ENCODE measurements around the gene B4GALT6. TPM values are rescaled to one million over a fixed set of nuclear protein-coding genes. Genes with fewer than 3 reads are reported as not detected.

Gene B4GALT6
- total RNA-seq, 1 experiment from 2014 or later, result 16.1 TPM

DNA sequence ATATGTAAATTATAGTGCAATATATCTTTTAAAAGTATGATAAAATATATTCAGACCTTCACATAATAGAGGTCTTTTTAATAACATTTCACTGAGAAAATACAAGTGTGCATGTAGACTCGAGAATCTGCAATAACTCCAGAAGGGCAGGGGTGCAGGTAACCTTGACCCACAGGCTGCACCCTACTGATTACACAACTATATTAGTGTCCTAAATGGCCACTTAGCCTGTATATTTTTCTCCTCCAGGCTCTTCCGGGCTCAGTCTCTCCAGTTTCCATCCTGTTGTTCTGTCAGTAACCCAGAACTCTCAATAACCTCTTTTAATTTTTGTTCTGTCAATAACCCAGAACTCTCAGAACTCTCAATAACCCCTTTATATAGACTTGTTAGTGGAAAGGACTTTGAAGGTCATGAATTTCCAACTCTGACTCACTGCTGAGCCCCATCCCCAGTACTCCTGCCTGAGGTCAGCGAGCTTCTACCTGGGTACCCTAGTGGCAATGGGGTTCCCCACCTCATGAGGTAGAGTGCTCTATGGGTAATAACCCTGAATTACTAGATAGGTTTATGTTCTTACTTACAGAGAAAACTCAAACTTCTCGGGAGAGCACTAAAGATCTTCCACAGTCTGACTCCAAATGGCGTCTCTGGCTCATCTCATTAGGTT, 101.1 kb downstream of the B4GALT6 start:
- RAD21 ChIA-PET (ENCODE audit: low non-redundant PET in 1 of 2, low total read pairs in 2 of 2, uncharacterized antibody in 2 of 2, unreplicated experiment in 2 of 2), result no interaction called here
- no peaks in the 10 kb centered on the region for H3K4me1 ChIP-seq (ENCODE audit: control insufficient read depth in 1 of 2, insufficient read depth in 2 of 2, low read length in 2 of 2)
- no TSS peak for BruUV-seq (replicated peaks)

More for the DNA sequence above, 101.1 kb downstream of the B4GALT6 start:
- Histone ChIP-seq H3K4me2 (ENCODE audit: low read length) (no peak overlapping the region), H3K27ac (ENCODE audit: low read depth, low read length) (no peak overlapping the region), H3K79me2 (ENCODE audit: insufficient read depth, low read length) (no peaks in the 10 kb centered on the region), H2AFZ (ENCODE audit: low read depth, low read length, poor library complexity, severe bottlenecking) (no peak overlapping the region), H3K4me3 (replicated peaks in 1 of 2; ENCODE audit: low read depth in 1 of 2, low read length in 2 of 2) (no peak overlapping the region), H3K9me2 (ENCODE audit: insufficient read depth) (no peaks in the 10 kb centered on the region), H3K9me3 (ENCODE audit: control insufficient read depth in 1 of 2, insufficient read depth in 1 of 2, low read depth in 1 of 2, low read length in 2 of 2) (no peaks in the 10 kb centered on the region), H3K27me3 (ENCODE audit: insufficient read depth, low read length) (no peaks in the 10 kb centered on the region), H4K20me1 (ENCODE audit: insufficient read depth) (no peaks in the 10 kb centered on the region), H3K36me3 (ENCODE audit: control insufficient read depth in 1 of 2, insufficient read depth in 2 of 2, low read length in 2 of 2) (no peaks in the 10 kb centered on the region), H3K9ac (ENCODE audit: low read length) (no peak overlapping the region)
- TF ChIP-seq JUND (IDR thresholded peaks at IDR 0.05) (no peak), EZH2 (IDR thresholded peaks at IDR 0.05) (no peak), POLR2A (IDR thresholded peaks at IDR 0.05; ENCODE audit: borderline replicate concordance, extremely low read depth, insufficient read depth, insufficient read length) (no peak), FOSL1 (IDR thresholded peaks at IDR 0.05; ENCODE audit: low read depth) (no peak), EZH2phosphoT487 (IDR thresholded peaks at IDR 0.05; ENCODE audit: borderline replicate concordance) (no peak), CBX3 (IDR thresholded peaks at IDR 0.05; ENCODE audit: low read depth) (no peak), YY1 (IDR thresholded peaks at IDR 0.05; ENCODE audit: extremely low read depth, insufficient replicate concordance, low read depth, low read length) (no peak), ELF1 (IDR thresholded peaks at IDR 0.05; ENCODE audit: borderline replicate concordance, low read depth) (no peak), SRF (IDR thresholded peaks at IDR 0.05; ENCODE audit: low read depth) (no peak), ZFX (IDR thresholded peaks at IDR 0.05) (no peak), ZNF274 (IDR thresholded peaks at IDR 0.05; ENCODE audit: low read depth, low read length) (no peak), RAD21 (IDR thresholded peaks at IDR 0.05; ENCODE audit: low read depth) (no peak), ZBTB33 (IDR thresholded peaks at IDR 0.05; ENCODE audit: extremely low read depth, insufficient replicate concordance, low read length) (no peak), SP1 (IDR thresholded peaks at IDR 0.05; ENCODE audit: low read depth) (no peak), TCF7L2 (IDR thresholded peaks at IDR 0.05; ENCODE audit: borderline replicate concordance, extremely low read depth, insufficient read depth, insufficient read length) (no peak)
- TF ChIP-seq, protein P1, sequence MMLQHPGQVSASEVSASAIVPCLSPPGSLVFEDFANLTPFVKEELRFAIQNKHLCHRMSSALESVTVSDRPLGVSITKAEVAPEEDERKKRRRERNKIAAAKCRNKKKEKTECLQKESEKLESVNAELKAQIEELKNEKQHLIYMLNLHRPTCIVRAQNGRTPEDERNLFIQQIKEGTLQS (IDR thresholded peaks at IDR 0.05), result no peak
- TF ChIP-seq, protein P2, sequence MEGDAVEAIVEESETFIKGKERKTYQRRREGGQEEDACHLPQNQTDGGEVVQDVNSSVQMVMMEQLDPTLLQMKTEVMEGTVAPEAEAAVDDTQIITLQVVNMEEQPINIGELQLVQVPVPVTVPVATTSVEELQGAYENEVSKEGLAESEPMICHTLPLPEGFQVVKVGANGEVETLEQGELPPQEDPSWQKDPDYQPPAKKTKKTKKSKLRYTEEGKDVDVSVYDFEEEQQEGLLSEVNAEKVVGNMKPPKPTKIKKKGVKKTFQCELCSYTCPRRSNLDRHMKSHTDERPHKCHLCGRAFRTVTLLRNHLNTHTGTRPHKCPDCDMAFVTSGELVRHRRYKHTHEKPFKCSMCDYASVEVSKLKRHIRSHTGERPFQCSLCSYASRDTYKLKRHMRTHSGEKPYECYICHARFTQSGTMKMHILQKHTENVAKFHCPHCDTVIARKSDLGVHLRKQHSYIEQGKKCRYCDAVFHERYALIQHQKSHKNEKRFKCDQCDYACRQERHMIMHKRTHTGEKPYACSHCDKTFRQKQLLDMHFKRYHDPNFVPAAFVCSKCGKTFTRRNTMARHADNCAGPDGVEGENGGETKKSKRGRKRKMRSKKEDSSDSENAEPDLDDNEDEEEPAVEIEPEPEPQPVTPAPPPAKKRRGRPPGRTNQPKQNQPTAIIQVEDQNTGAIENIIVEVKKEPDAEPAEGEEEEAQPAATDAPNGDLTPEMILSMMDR (IDR thresholded peaks at IDR 0.05 in 2 of 3, conservative IDR thresholded peaks at IDR 0.05 in 1 of 3; ENCODE audit: borderline replicate concordance in 1 of 3, insufficient read depth in 1 of 3, low read depth in 2 of 3, low read length in 2 of 3), result no peak
- TF ChIP-seq, protein P3, sequence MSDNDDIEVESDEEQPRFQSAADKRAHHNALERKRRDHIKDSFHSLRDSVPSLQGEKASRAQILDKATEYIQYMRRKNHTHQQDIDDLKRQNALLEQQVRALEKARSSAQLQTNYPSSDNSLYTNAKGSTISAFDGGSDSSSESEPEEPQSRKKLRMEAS (IDR thresholded peaks at IDR 0.05), result no peak
- ATAC-seq (no peak), DNase-seq (ENCODE audit: low read depth, low spot score) (no peak)
- intact Hi-C loops (cut with micrococcal nuclease), result no loop called here
- POLR2A ChIA-PET, result no interaction called here
- CTCF ChIA-PET, result no interaction called here
